NCI-H524 (cell line): ENCODE results near the gene PPARGC1A.

Experiments
- DNase-seq, 2 experiments: peaks; one replicate each; lab custom pipeline; 2025; lab: John Stamatoyannopoulos, UW

PPARGC1A gene

DNA sequence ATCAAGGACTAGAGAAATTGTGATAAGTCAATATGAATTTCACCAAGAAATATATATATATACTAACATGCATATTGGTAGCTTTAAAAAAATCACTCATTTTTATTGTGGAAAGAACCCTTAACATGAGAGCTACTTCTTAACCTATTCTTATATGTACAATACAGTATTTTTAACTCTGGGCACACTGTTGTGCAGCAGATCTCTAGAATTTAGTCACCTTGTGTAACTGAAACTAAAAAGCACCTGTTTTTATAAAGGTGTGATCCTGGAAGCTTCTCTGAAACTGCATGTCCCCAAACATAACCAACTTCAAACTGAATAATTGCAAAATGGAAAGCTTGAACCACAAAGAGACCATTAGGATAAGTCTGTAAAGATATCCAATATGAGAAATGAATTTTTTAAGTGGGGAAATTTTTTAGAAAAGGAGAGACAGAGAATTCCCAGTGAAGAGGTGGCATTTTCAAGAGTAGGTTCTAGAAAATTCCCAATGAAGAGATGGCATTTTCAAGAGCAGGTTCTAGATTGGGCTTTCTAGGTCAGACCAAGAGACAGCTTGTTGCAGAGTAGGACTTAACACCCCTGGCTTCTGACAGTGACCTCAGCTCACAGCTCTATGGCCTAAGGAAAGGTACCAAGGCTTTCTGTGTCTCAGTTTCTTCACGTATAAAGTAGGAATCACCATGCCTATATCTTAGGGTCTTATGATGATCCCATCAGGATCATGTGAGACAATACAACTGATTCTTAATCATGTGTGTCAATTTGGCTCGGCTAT is 22.0 kb upstream of the PPARGC1A start:
- DNase-seq: no peak

DNA sequence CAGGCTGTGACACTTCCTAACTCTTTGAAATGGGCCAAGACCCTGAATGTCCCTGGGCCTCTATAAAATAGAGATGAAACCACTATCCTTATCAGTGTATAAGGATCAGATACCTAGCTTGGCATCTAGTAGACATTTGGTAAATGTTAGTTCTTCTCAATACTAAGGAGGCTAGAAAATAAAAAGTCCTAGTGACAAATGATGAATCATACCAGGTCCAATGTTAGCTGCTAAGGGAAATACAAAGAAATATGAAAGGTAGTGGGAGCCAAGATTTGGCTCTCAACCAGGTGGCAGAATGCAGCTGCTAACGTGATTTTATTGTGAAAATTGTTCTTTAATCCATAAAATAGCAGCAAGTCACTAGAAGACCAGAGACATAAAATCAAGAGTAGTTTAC is 19.8 kb upstream of the PPARGC1A start:
- DNase-seq: no peak

- no peak for DNase-seq
Observed at GRCh38 chr4:23906839-23907238, 17.0 kb upstream of the PPARGC1A start.

DNA sequence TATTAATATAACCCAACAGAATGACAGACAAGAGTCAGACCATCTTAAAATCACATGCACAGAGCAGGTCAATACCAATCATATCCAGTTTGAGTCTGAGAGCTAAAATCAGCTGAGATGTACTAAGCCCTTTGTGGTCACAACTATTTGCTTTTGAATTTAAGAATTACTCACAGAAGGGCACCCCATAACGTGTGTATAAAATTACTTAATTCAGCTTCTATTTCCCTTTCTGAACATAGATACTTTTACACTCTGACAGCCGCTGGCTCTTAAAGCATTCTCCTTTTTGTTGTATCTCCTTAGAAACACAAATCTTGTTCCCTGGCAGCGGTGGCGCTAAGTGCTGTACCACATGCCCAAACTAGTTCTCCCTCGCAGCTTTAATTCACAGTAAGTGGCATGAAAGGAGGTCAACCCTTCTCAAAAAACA is 14.8 kb upstream of the PPARGC1A start:
- DNase-seq: peak; percentile 21 to 66

- DNase-seq: peak; percentile 37 to 79
Observed at GRCh38 chr4:23903859-23904438, 14.1 kb upstream of the PPARGC1A start.

DNA sequence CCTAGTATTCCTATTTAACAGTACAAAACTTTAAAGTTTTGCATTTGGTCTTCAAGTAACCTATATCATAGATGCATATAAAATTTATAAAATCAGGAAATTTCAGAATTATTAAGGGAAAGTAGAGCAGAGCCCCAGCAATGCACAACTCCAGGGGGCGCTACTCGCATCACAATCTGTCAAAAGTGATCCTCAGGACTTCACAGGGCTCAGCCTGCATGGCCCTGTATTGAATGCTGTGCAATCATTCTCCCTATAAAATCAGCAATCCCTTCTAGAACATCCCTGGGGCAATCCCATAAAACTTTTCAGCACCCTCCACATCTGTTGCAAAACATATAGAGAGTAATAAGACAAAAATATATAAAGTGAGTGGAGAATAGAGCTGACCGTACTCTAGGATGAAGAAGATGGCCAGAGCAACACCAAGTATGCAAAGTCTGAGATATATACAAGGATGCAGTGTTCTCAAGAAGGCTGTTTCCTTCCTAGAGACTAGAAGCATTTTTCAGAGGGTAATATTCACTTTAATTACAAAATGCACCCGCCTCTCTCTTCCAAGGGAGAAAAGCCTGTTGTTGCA is 12.5 kb upstream of the PPARGC1A start:
- no peak for DNase-seq

DNA sequence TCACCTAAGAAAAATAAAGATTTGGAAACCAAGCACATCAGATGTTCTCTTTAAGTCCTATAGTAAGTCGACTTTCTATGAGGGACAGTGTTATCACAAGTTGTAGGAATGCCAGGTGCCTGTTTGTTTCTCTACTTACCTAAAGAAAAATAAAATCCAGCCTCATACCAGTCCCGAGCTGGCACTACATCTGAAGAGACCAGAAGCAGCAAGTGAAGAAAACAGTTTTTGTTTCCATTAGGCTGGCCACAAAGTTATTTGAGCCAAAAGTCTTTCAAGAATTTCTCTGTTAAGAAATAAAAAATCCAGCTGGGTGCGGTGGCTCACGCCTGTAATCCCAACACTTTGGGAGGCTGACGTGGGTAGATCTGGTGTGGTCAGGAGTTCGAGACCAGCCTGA is 10.8 kb upstream of the PPARGC1A start:
- DNase-seq: no peak

DNA sequence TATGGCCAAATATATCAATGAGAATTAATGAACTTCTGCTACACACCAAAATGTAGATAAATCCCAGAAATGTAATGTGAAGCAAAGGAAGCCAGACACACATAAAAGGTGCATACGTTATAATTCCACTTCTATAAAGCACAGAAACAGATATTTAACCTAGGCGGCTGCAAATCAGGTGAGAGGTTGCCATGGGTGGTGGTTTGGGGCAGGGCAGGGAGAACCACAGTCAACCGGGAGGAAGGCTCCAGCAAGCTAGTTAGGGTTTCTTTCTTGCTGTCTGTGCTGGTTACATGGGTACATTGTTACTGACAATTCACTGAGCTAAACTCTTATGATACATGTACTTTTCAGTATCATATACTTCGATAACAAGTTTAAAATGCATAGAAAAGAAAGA is 9.7 kb upstream of the PPARGC1A start:
- DNase-seq: no peak

DNA sequence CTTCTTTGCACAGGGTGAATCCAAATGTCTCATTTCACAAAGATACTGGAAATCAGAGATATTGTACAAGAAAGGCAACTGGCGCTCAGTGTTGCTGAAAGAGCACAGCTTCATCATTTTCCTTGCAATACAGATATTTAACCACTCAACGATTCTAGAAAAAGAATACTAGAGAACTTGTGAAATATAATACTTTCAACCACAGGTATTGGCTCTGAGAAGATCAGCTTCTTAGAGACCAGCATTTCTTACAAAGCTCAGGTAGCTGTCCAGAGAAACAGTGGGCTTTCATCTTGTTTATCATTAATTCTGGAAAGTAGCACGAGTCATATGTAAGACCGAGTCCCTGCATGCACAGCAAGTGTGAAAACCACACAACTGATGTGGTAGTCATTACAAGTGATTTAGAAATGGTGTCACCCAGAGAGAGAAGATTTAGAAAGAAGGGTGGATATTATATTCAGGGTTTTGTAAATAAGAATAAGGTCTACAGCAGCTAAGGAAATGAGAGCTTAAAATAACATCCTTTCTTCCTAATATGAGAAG is 7.8 kb upstream of the PPARGC1A start:
- no peak for DNase-seq

DNA sequence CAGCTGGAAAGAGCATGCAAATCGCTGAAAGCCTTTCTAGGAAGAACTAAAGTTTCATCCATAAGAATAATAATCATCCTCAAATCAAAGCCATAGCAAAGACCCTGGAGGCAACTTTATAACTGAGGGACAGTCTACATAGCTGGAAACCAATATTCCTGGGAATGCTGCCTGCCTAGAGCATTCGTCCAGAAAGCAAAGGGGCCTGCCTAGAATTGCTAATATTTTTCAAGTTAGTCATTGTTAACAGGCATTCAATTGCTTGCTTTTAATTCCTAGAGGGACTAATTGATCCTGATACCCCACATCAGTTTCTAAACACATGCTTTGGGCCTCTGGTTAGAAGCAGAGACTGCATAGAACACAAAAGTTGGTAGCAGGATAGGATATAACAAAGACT is 4.2 kb upstream of the PPARGC1A start:
- no peak for DNase-seq

DNA sequence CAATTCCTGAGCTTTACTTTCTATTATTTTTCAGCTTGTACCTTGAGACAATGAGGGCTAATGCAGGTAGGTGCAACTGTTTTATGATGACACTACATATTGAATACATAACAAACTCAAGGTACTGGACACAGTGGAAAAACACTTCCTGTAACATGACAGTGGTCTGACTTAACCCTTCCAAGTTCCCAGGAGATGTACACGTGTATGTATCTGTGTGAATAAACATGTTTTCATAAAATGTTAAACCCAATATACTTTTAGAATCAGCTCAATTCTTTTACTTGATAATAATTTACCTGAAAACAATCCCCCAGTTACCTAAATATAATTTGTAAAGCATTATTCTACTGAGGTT is 1.2 kb upstream of the PPARGC1A start:
- no peak for DNase-seq

GRCh38 chr4:23890369-23891063 is 669 bp upstream of the PPARGC1A start:
- no peak for DNase-seq

- DNase-seq: no peak
Observed at GRCh38 chr4:23889391-23889790, 456 bp downstream of the PPARGC1A start.

DNA sequence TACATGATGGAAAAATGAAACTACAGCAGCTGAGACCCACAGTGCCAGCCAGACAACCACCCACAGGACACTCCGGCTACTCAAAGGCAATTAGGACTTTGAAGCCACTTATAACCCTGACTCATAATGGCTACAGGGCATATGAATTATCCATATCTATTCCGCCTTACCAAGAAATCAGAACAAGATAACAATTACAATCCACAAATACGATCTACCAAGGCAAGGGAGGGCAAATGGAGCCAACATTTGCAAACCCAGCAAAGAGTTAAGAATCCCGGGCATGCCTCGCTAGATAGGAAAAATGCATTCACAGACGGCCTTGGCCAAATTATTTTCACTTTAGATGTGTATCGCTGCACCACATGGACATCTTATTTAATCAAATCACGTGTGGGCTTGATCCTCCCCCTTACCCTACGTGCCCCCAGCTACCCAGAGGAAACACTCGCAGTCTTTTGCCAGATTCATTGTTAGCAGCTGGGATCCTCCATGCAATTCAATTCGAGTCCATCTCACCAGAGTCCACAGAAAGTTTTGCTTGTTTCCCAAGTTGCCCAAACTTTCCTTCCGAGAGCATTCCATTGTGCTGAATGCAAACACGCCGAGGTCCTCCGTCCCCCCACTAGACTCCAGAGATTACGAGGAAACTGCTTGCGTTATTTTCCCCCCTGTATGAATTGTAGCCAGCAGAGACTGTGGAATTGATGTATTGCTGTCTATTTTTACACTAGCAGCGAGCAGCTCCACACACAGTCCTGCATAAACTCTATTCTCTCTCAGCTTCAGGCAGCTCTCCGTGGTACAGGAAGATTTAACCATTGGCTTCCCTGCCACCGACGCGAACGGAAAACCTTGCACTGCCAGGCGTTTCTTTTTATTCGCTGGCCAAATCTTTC is 1.2 kb downstream of the PPARGC1A start:
- peak; percentile 18 to 20 for DNase-seq

DNA sequence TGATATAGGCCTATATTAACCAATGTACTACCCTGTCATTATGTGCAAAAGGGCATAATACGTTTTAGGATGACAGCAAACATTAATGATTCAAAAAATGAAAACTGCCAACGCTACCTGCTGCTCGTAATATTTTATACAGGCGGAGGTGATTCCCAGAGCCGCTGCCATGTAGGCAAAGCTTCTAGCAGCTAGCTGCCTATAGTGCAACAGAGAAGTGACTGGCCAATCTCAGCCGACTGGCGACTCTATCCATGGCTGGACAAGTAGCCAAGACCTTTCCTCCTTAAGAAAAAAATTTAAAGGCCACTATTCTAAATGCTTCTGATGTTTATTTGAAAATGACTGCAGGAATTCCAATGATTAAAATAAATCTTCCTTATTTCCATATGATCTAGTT is 1.9 kb downstream of the PPARGC1A start:
- no peak for DNase-seq

DNA sequence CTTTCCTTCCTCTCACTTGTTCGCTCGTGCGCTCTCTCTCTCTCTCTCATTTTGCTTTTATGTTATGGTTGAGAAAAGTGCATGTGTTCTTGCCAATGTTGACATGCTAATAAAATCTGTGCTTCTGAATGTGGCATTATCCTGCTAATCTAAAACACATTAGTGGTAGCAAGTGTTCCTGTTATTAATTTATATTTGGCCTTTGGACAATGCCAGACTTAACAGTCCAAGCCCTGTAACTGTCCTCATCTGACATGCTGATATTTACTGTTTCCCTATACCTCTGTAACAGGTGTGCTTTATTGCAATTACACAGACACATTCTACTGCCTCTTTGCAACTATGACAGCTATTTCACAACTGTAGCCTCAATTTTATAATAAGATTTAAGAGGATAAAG is 2.7 kb downstream of the PPARGC1A start:
- DNase-seq: no peak

- no peak for DNase-seq
Observed at GRCh38 chr4:23885943-23886590, 3.8 kb downstream of the PPARGC1A start.

DNA sequence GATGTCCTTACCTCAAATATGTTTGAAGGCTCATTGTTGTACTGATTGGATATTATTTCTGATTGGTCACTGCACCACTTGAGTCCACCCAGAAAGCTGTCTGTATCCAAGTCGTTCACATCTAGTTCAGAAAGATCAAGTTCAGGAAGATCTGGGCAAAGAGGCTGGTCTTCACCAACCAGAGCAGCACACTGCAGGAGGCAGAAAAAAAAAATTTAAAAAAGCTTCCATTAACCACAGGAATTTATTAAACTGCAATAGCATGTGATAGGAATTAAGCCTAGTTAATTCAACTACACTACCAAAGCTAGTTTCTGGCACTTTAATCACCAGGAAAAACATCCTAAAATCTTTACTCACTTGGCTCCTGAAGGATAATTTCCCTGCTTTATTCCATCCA is 5.1 kb downstream of the PPARGC1A start:
- no peak for DNase-seq

DNA sequence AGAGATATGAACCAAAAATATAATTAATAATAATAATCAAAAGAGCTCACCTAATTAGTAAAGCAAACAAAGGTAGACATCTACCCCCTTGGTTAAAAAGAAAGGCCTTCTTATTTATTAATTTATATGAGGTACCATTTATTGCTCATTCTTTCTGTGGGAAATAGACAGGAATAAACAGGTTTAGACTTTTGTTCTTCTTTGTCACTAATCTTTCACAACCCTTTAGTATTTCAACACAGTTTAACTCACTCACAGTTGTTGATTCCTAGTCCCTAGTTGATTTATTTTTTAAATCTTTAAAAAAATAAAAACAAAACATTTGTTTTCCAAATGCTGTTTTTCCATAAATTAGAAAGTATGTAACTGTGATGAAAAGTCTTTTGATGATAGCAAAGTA is 5.6 kb downstream of the PPARGC1A start:
- no peak for DNase-seq

DNA sequence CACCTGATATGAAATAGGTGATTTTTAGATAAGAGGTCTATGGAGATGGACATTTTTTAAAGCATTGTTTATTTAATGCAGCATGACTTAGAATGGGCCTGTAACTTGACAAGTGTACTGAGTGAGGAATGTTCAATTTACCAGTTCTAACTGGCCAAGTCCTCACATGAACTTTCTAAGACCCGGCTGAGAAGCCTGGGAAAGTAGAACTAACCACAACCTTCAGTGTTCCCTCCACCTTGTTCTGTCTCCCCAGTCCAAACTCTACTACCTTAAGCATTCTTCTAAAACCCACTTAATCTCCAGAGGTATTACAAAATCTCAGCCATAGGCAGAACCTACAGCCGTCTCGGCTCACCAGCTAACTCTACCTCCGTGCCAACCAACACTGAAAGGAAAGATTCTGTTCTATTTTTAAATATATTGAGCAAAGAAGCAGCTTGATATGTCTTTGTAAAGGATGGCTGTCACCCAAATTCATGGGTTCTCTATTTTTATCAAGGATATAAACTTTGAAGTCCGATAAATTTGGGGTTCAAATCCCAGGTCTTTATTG is 6.8 kb downstream of the PPARGC1A start:
- DNase-seq: no peak
